HG03354 (cell line): ENCODE data around the gene BTBD9.

ENCODE experiments used
- ATAC-seq: cut with Tn5 transposase; IDR thresholded peaks from one replicate; pipeline ENCODE4 v1.9.1; 2021; ENCODE audit warnings: mild to moderate bottlenecking; ENCODE audit not compliant: unreplicated experiment, poor library complexity, severe bottlenecking

The BTBD9 gene

GRCh38 chr6:38517005-38517404 is 122.7 kb downstream of the BTBD9 start:
- no peak for ATAC-seq

- ATAC-seq: no peak
Measured at GRCh38 chr6:38514399-38514798, 125.3 kb downstream of the BTBD9 start.

- ATAC-seq: no peak
Measured at GRCh38 chr6:38512211-38512610, 127.5 kb downstream of the BTBD9 start.

GRCh38 chr6:38510205-38510604 is 129.5 kb downstream of the BTBD9 start:
- ATAC-seq: no peak

- no peak for ATAC-seq
Measured at GRCh38 chr6:38509713-38510112, 130.0 kb downstream of the BTBD9 start.

GRCh38 chr6:38508894-38509293 is 130.8 kb downstream of the BTBD9 start:
- ATAC-seq: no peak

GRCh38 chr6:38508286-38508685 is 131.4 kb downstream of the BTBD9 start:
- ATAC-seq: no peak

- no peak for ATAC-seq
Measured at GRCh38 chr6:38507173-38507572, 132.6 kb downstream of the BTBD9 start.

- ATAC-seq: no peak
Measured at GRCh38 chr6:38505826-38506225, 133.9 kb downstream of the BTBD9 start.

GRCh38 chr6:38504996-38505395 is 134.7 kb downstream of the BTBD9 start:
- ATAC-seq: no peak

GRCh38 chr6:38503960-38504682 is 135.6 kb downstream of the BTBD9 start:
- ATAC-seq: no peak

GRCh38 chr6:38503032-38503773 is 136.5 kb downstream of the BTBD9 start:
- ATAC-seq: no peak

GRCh38 chr6:38502423-38502822 is 137.3 kb downstream of the BTBD9 start:
- no peak for ATAC-seq

- ATAC-seq: no peak
Measured at GRCh38 chr6:38501931-38502330, 137.8 kb downstream of the BTBD9 start.

GRCh38 chr6:38499529-38500096 is 140.1 kb downstream of the BTBD9 start:
- no peak for ATAC-seq

GRCh38 chr6:38498805-38499445 is 140.8 kb downstream of the BTBD9 start:
- no peak for ATAC-seq

- no peak for ATAC-seq
Measured at GRCh38 chr6:38498085-38498484, 141.6 kb downstream of the BTBD9 start.

GRCh38 chr6:38497546-38497945 is 142.2 kb downstream of the BTBD9 start:
- ATAC-seq: no peak

GRCh38 chr6:38495922-38496635 is 143.7 kb downstream of the BTBD9 start:
- no peak for ATAC-seq

GRCh38 chr6:38495518-38495917 is 144.2 kb downstream of the BTBD9 start:
- no peak for ATAC-seq
